ENCODE measurements around the gene SPANXA2. TPM values are rescaled to one million over a fixed set of nuclear protein-coding genes. Genes with fewer than 3 reads are reported as not detected.
A peak's percentile ranks its signal among the peaks of the same experiment; 100 is the strongest.
"Not testable (repeated sequence)": the region's sequence is repeated elsewhere in the genome, so short reads cannot be mapped to it uniquely, and the experiment has no call there.

Gene SPANXA2, protein sequence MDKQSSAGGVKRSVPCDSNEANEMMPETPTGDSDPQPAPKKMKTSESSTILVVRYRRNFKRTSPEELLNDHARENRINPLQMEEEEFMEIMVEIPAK
- 100 to 1,000 TPM in 4 of 6 experiments, under 1 TPM in 2; 0.64 to 212 (median 142) TPM for total RNA-seq (2021; fragmentation: NEBNext Ultra II Directional; extraction: Animal tissue kit (Norgen Biotek cat#: 25700))
- long read RNA-seq: 0 reads

DNA sequence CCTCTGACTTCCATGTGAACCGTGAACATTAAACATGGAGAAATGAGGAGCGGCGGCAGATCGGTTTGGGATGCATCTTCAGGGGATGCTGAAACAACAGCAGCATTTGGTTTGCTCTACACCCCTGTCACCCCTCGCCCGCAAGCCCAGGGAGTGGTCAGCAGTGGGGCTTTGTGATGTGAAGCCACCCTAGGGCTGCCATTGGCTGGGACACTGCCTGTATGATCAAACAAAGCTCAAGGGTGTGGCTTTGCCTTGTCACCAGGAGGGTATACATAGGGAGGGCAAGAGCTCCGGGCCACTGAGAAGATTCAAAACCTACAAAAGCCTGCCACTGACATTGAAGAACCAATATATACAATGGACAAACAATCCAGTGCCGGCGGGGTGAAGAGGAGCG lies at the start of gene SPANXA2:
SPANXA2 (plus strand) TSS at position 301 of the 400 bp plus-strand sequence; CDS start at position 361, 60 bp downstream.
- not testable (repeated sequence) for H3K4me1 Mint-ChIP-seq (ENCODE audit: low read depth); H3K9me3 Mint-ChIP-seq; H3K4me3 Mint-ChIP-seq; DNase-seq; H3K27ac Mint-ChIP-seq; H3K36me3 Mint-ChIP-seq (ENCODE audit: low read depth); H3K27me3 Mint-ChIP-seq (ENCODE audit: insufficient read depth)

DNA sequence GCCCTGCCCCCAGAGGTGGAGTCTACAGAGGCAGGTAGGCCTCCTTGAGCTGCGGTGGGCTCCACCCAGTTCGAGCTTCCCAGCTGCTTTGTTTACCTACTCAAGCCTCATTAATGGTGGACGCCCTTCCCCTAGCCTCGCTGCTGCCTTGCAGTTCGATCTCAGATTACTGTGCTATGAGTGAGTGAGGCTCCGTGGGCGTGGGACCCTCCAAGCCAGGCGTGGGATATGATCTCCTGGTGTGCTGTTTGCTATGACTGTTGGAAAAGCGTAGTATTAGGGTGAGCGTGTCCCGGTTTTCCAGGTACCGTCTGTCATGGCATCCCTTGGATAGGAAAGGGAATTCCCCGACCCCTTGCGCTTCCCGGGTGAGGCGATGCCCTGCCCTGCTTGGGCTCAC lies 47.0 kb upstream of the SPANXA2 start:
- H3K36me3 Mint-ChIP-seq (ENCODE audit: low read depth); DNase-seq; H3K27ac Mint-ChIP-seq; H3K4me3 Mint-ChIP-seq; H3K4me1 Mint-ChIP-seq (ENCODE audit: low read depth); H3K27me3 Mint-ChIP-seq (ENCODE audit: insufficient read depth); H3K9me3 Mint-ChIP-seq: not testable (repeated sequence)

DNA sequence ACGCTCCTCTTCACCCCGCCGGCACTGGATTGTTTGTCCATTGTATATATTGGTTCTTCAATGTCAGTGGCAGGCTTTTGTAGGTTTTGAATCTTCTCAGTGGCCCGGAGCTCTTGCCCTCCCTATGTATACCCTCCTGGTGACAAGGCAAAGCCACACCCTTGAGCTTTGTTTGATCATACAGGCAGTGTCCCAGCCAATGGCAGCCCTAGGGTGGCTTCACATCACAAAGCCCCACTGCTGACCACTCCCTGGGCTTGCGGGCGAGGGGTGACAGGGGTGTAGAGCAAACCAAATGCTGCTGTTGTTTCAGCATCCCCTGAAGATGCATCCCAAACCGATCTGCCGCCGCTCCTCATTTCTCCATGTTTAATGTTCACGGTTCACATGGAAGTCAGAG lies 4.9 kb upstream of the SPANXA2 start, which contains the start of gene SPANXA1:
SPANXA1 (minus strand) TSS at position 101 of the 400 bp plus-strand sequence; CDS start at position 41, 60 bp downstream.
- not testable (repeated sequence) for H3K4me1 Mint-ChIP-seq (ENCODE audit: low read depth); H3K36me3 Mint-ChIP-seq (ENCODE audit: low read depth); H3K27me3 Mint-ChIP-seq (ENCODE audit: insufficient read depth); DNase-seq; H3K9me3 Mint-ChIP-seq
- peak within 1 kb of the TSS; percentile 30; the same call in 1 of the 2 replicates for H3K4me3 Mint-ChIP-seq
- H3K27ac Mint-ChIP-seq: peak within 1 kb of the TSS; percentile 64; the same call in 1 of the 2 replicates

DNA sequence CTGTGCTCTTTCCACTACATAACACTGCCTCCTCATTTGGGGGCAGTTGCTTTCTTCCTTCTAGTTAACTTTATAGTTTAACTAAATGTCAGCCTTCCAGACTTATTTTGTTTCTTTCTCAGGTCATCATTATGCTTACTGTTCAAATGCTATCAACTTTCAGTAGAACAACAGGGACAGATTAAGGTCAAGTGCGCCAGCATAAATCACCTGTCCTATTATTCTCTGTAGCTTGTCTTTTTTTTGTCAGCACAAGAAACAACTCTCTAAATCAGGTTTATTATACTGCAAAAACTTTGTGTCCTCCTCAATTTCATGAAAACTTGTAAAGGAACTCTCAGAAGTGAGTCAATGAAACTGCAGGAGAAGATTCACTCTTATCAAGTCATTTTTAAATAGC lies 19.6 kb downstream of the SPANXA2 start:
- H3K27ac Mint-ChIP-seq: no peak overlapping the region
- H3K36me3 Mint-ChIP-seq (ENCODE audit: low read depth): no peaks in the 10 kb centered on the region
- no peaks in the 10 kb centered on the region for H3K9me3 Mint-ChIP-seq
- no peaks in the 10 kb centered on the region; the same call in 1 of the 2 replicates for H3K27me3 Mint-ChIP-seq (ENCODE audit: insufficient read depth)
- TF ChIP-seq CTCF (IDR thresholded peaks at IDR 0.05): no peak
- H3K4me3 Mint-ChIP-seq: no peak overlapping the region
- H3K4me1 Mint-ChIP-seq (ENCODE audit: low read depth): peaks cover 7% of the 10 kb centered on the region; the same call in 1 of the 2 replicates
- DNase-seq: no peak

DNA sequence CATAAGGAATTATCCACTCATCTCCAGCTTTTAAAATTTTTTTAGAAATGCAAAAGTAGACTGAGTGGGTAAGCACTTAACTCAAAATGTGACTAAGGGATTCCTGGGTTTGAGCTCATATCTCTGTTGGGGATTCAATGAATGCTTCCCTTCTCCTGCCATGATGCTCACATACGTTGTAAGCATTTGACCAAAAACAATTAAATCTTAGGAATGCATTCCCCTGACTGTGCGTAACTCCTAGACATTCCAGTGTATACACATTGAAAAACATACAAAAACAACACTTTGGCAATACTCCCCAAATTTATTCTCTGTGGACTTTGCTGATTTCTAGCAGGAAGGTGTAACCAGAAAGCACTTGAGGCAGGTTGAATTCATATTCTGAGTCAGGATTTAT lies 29.8 kb downstream of the SPANXA2 start:
- no peak overlapping the region for H3K27ac Mint-ChIP-seq
- no peak overlapping the region for H3K4me3 Mint-ChIP-seq
- TF ChIP-seq CTCF (IDR thresholded peaks at IDR 0.05): no peak
- H3K36me3 Mint-ChIP-seq (ENCODE audit: low read depth): no peaks in the 10 kb centered on the region
- H3K27me3 Mint-ChIP-seq (ENCODE audit: insufficient read depth): peaks cover 1% of the 10 kb centered on the region
- DNase-seq: no peak
- H3K9me3 Mint-ChIP-seq: no peaks in the 10 kb centered on the region
- H3K4me1 Mint-ChIP-seq (ENCODE audit: low read depth): peaks cover 11% of the 10 kb centered on the region; the same call in 1 of the 2 replicates

DNA sequence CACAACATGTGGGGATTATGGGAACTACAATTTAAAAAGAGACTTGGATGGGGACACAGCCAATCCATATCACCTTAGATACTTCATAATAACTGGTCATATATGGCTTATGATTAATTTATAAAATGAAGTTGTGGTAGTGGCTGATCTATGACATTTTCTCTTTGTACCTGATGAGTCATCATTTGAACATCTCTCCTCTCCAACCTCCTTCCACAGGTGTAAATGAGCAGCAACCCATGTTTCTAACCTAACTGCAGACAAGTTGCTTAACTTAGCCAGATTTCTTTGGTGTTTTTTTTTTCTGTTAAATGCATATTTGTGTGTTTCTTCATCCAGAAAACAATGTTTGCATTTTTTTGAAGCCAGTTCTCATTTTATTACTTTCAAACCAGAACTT lies 42.6 kb downstream of the SPANXA2 start:
- Mint-ChIP-seq H3K4me3 (no peak overlapping the region), H3K4me1 (ENCODE audit: low read depth) (no peaks in the 10 kb centered on the region), H3K27me3 (ENCODE audit: insufficient read depth) (no peaks in the 10 kb centered on the region), H3K36me3 (ENCODE audit: low read depth) (no peaks in the 10 kb centered on the region; the same call in 1 of the 2 replicates), H3K9me3 (peaks cover 3% of the 10 kb centered on the region; the same call in 1 of the 2 replicates), H3K27ac (no peak overlapping the region)
- TF ChIP-seq CTCF (IDR thresholded peaks at IDR 0.05): no peak
- no peak for DNase-seq

- peaks cover 9% of the 10 kb centered on the region; the same call in 1 of the 2 replicates for H3K4me1 Mint-ChIP-seq (ENCODE audit: low read depth)
- H3K9me3 Mint-ChIP-seq: no peaks in the 10 kb centered on the region
- TF ChIP-seq CTCF (IDR thresholded peaks at IDR 0.05): no peak
- H3K4me3 Mint-ChIP-seq: no peak overlapping the region
- H3K36me3 Mint-ChIP-seq (ENCODE audit: low read depth): no peaks in the 10 kb centered on the region
- H3K27me3 Mint-ChIP-seq (ENCODE audit: insufficient read depth): peaks cover 2% of the 10 kb centered on the region; the same call in 1 of the 2 replicates
- H3K27ac Mint-ChIP-seq: no peak overlapping the region
- no peak for DNase-seq
Measured at GRCh38 chrX:141638550-141638949, 49.0 kb downstream of the SPANXA2 start.

Other genes starting within 250 kb of the SPANXA2 start
- 100 to 1,000 TPM in 4 of 6 experiments, under 1 TPM in 2; 0.64 to 212 (median 142) TPM for gene SPANXA1, start 5.0 kb upstream of the SPANXA2 start, total RNA-seq (2021; fragmentation: NEBNext Ultra II Directional; extraction: Animal tissue kit (Norgen Biotek cat#: 25700))
- 1 to 10 TPM in 4 of 6 experiments, not detected in 2; 2.4 to 3.1 (median 2.8) TPM for gene SPANXD, start 109.0 kb downstream of the SPANXA2 start, total RNA-seq (2021; fragmentation: NEBNext Ultra II Directional; extraction: Animal tissue kit (Norgen Biotek cat#: 25700))
- gene MAGEC3, start 248.6 kb downstream of the SPANXA2 start, total RNA-seq (2021; fragmentation: NEBNext Ultra II Directional; extraction: Animal tissue kit (Norgen Biotek cat#: 25700)): under 1 TPM in 1 of 6 experiments, not detected in 5; 0.24 TPM

Measured in HFFc6 (cell line).